Measurements from ENCODE around the gene DHFR. TPM values are rescaled to one million over a fixed set of nuclear protein-coding genes. Genes with fewer than 3 reads are reported as not detected.

DHFR gene
- total and polyA plus RNA-seq, 7 donors = 4.4 to 26.3 (median 11.0) TPM

DNA sequence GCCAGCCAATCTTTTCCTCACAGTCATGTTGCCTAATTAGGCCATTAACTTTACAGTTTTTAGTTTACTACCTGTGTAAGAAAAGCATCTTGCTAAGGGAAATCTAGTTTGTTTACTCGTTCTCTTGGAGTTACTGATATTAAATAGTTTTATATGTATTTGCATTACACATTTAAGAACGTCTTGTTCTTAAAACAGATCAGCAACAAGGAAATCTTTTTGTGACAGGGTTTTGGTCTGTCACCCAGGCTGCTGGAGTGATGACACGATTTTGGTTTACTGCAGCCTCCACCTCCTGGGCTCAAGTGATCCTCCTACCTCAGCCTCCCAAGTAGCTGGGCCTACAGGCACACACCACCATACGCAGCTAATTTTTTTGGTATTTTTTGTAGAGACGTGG, 29.6 kb downstream of the DHFR start:
- H3K27ac ChIP-seq = no peak overlapping the region
- ATAC-seq = no peak
- DNase-seq = no peak
- peaks cover 0 to 3% of the 10 kb centered on the region in 2 donors for H3K36me3 ChIP-seq (ENCODE audit: insufficient read depth in 1 of 2, low read depth in 1 of 2)
- 83 to 85% (median 84%) methylated on average over 5 of the region's 5 CpGs for WGBS, 3 donors
- H3K9me3 ChIP-seq = no peaks in the 10 kb centered on the region
- TF ChIP-seq, protein P1, sequence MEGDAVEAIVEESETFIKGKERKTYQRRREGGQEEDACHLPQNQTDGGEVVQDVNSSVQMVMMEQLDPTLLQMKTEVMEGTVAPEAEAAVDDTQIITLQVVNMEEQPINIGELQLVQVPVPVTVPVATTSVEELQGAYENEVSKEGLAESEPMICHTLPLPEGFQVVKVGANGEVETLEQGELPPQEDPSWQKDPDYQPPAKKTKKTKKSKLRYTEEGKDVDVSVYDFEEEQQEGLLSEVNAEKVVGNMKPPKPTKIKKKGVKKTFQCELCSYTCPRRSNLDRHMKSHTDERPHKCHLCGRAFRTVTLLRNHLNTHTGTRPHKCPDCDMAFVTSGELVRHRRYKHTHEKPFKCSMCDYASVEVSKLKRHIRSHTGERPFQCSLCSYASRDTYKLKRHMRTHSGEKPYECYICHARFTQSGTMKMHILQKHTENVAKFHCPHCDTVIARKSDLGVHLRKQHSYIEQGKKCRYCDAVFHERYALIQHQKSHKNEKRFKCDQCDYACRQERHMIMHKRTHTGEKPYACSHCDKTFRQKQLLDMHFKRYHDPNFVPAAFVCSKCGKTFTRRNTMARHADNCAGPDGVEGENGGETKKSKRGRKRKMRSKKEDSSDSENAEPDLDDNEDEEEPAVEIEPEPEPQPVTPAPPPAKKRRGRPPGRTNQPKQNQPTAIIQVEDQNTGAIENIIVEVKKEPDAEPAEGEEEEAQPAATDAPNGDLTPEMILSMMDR (IDR thresholded peaks at IDR 0.05) = no peak
- H3K4me1 ChIP-seq = no peaks in the 10 kb centered on the region
- H3K27me3 ChIP-seq (ENCODE audit: insufficient read depth in 3 of 3, low read length in 2 of 3) = no peaks in the 10 kb centered on the region
- no peak overlapping the region for H3K4me3 ChIP-seq
- intact Hi-C loops (cut with DNase I) = no loop called here

DNA sequence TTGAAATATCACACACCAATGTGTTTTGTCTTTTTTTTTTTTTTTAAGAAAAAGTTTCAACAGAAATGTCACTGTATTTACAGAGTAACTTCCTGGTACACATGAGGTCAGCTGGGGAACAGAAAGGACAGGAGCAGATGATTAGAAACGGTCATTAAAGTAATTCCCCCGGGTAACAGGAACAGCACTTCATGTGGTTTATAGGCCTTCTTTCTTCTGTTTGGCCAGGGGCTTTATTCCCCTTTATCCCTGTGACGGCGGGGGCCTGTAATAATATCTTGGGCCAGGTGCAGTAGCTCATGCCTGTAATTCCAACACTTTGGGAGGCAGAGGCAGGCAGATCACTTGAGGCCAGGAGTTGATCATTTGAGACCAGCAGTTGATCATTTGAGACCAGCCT, 30.8 kb downstream of the DHFR start:
- TF ChIP-seq, protein P1 (IDR thresholded peaks at IDR 0.05) = no peak
- peaks cover 0 to 3% of the 10 kb centered on the region in 2 donors for H3K36me3 ChIP-seq (ENCODE audit: insufficient read depth in 1 of 2, low read depth in 1 of 2)
- no peak for DNase-seq
- no peak overlapping the region for H3K4me3 ChIP-seq
- ATAC-seq = no peak
- no peaks in the 10 kb centered on the region for H3K27me3 ChIP-seq (ENCODE audit: insufficient read depth in 3 of 3, low read length in 2 of 3)
- WGBS, 3 donors = 8 to 17% (median 14%) methylated on average over 4 of the region's 4 CpGs
- no peaks in the 10 kb centered on the region for H3K4me1 ChIP-seq
- no peak overlapping the region for H3K27ac ChIP-seq
- intact Hi-C loops (cut with DNase I) = no loop called here
- H3K9me3 ChIP-seq = no peaks in the 10 kb centered on the region

DNA sequence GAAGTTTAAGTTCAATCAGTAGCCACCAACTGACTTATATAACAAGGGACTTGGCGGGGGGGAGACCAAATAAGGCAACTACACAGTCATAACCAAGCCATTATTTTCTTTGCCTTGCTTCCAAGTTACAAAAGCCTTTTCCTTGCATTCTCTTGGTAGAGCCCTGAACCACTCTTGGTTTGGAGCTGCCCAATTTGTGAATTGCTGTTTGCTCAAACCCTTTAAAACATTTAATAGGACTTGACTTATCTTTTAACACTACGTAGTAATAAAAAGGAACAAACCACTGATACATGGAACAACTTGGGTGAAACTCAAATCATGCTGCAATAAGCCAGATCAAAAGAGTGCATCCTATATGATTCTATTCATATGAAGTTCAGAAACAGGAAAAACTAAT, 32.0 kb downstream of the DHFR start:
- intact Hi-C loops (cut with DNase I) = no loop called here

DNA sequence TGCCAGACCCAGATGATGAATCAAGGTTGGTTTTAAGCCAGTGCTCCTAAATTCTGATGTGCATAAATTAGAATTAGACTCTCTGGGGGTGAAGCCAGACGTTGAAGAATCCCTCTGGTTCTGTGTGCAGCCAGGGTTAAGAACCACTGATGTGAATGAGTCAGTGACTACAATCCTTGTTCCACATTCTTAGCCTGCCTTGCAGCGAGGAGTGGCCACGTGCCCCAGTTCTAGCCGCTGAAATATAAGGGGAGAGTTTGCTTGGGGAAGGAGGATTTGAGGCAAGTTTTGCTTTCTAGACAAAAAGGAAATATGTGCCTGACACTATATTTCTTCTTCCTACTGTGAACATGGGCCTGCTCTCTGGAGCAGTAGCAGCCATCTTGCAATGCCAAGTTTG, 34.6 kb downstream of the DHFR start:
- 72 to 74% (median 73%) methylated on average over 4 of the region's 4 CpGs for WGBS, 3 donors
- intact Hi-C loops (cut with DNase I) = no loop called here

More for the DNA sequence above, 32.0 kb downstream of the DHFR start:
- H3K4me1 ChIP-seq = no peaks in the 10 kb centered on the region
- H3K36me3 ChIP-seq (ENCODE audit: insufficient read depth in 1 of 2, low read depth in 1 of 2) = no peaks in the 10 kb centered on the region
- no peaks in the 10 kb centered on the region for H3K27me3 ChIP-seq (ENCODE audit: insufficient read depth in 3 of 3, low read length in 2 of 3)
- TF ChIP-seq, protein P1 (IDR thresholded peaks at IDR 0.05) = no peak
- no peak overlapping the region for H3K4me3 ChIP-seq
- no peak overlapping the region for H3K27ac ChIP-seq
- ATAC-seq (no peak), DNase-seq (no peak)
- no peaks in the 10 kb centered on the region for H3K9me3 ChIP-seq
- 96 to 100% (median 99%) methylated on average over 2 of the region's 2 CpGs for WGBS, 3 donors

DNA sequence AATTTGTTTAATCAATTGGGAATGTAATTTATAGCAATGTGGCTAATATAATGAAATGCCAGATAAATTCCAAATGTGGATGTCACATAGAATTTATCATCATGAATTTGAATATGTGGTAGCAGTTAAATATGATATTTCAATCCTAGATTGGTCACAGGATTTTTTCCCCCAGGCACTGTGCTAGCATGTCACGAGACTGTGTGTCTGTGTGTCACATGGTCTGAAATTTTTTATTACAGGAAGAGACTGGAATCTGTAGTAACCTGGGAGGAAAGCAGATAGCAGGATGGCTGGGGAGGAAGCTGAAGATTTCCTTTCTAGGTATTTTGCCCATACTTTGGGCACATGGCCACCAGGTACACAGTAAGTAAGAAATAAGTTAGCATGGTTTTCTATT, 35.7 kb downstream of the DHFR start:
- Histone ChIP-seq H3K27ac (no peak overlapping the region), H3K4me3 (no peak overlapping the region), H3K9me3 (no peaks in the 10 kb centered on the region), H3K4me1 (no peaks in the 10 kb centered on the region), H3K36me3 (ENCODE audit: insufficient read depth in 1 of 2, low read depth in 1 of 2) (no peaks in the 10 kb centered on the region), H3K27me3 (ENCODE audit: insufficient read depth in 3 of 3, low read length in 2 of 3) (no peaks in the 10 kb centered on the region)
- ATAC-seq (no peak), DNase-seq (no peak)
- TF ChIP-seq, protein P1 (IDR thresholded peaks at IDR 0.05) = no peak
- intact Hi-C loops (cut with DNase I) = no loop called here
- WGBS, 3 donors = 78 to 90% (median 87%) methylated on average over 1 of the region's 1 CpG

More for the DNA sequence above, 34.6 kb downstream of the DHFR start:
- no peak overlapping the region for H3K27ac ChIP-seq
- TF ChIP-seq, protein P1 (IDR thresholded peaks at IDR 0.05) = no peak
- H3K36me3 ChIP-seq (ENCODE audit: insufficient read depth in 1 of 2, low read depth in 1 of 2) = no peaks in the 10 kb centered on the region
- no peak for ATAC-seq
- no peaks in the 10 kb centered on the region for H3K9me3 ChIP-seq
- no peak for DNase-seq
- no peaks in the 10 kb centered on the region for H3K4me1 ChIP-seq
- no peaks in the 10 kb centered on the region for H3K27me3 ChIP-seq (ENCODE audit: insufficient read depth in 3 of 3, low read length in 2 of 3)
- no peak overlapping the region for H3K4me3 ChIP-seq
